HG02970 (cell line): ENCODE measurements around the gene CEP112.
A peak's percentile ranks its signal among the peaks of the same experiment; 100 is the strongest.

Experiments used
- ATAC-seq: cut with Tn5 transposase; IDR thresholded peaks from one replicate; pipeline ENCODE4 v1.9.1; 2021; ENCODE audit warnings: mild to moderate bottlenecking, moderate library complexity, moderate number of reproducible peaks; ENCODE audit not compliant: unreplicated experiment, low FRiP score

Gene CEP112

GRCh38 chr17:66191593-66192377, at the start of gene CEP112:
Gene CEP112, minus strand, starts transcription at chr17:66192133.
- ATAC-seq: peak; percentile 66

GRCh38 chr17:66240630-66241029, 48.7 kb upstream of the CEP112 start:
- no peak for ATAC-seq

GRCh38 chr17:66240013-66240412, 48.1 kb upstream of the CEP112 start:
- no peak for ATAC-seq

- no peak for ATAC-seq
Observed at GRCh38 chr17:66235377-66235994, 43.6 kb upstream of the CEP112 start.

- no peak for ATAC-seq
Observed at GRCh38 chr17:66234611-66235010, 42.7 kb upstream of the CEP112 start.

- ATAC-seq: no peak
Observed at GRCh38 chr17:66233023-66233753, 41.3 kb upstream of the CEP112 start.

GRCh38 chr17:66230922-66231591, 39.1 kb upstream of the CEP112 start:
- ATAC-seq: no peak

GRCh38 chr17:66229783-66230538, 38.0 kb upstream of the CEP112 start:
- no peak for ATAC-seq

- ATAC-seq: no peak
Observed at GRCh38 chr17:66228887-66229782, 37.2 kb upstream of the CEP112 start, which contains the start of gene APOH. Gene APOH, minus strand, starts transcription at chr17:66229415. Its CDS starts 36 bp downstream, at chr17:66229379.

GRCh38 chr17:66227212-66228045, 35.5 kb upstream of the CEP112 start:
- no peak for ATAC-seq

GRCh38 chr17:66222798-66223350, 30.9 kb upstream of the CEP112 start:
- ATAC-seq: no peak

- no peak for ATAC-seq
Observed at GRCh38 chr17:66221755-66222530, 30.0 kb upstream of the CEP112 start.

GRCh38 chr17:66221343-66221742, 29.4 kb upstream of the CEP112 start:
- ATAC-seq: no peak

GRCh38 chr17:66220079-66220835, 28.3 kb upstream of the CEP112 start:
- ATAC-seq: no peak

- no peak for ATAC-seq
Observed at GRCh38 chr17:66215529-66215911, 23.6 kb upstream of the CEP112 start.

GRCh38 chr17:66214884-66215528, 23.1 kb upstream of the CEP112 start:
- no peak for ATAC-seq
